GM12878 (cell line): ENCODE measurements around the gene ARID1A. TPM values are rescaled to one million over a fixed set of nuclear protein-coding genes. Genes with fewer than 3 reads are reported as not detected.

ENCODE experiments used
- BCL11A ChIP-seq: IDR thresholded peaks from 2 replicates; pipeline ENCODE4 v1.6.1; 2011; ENCODE audit warnings: low read depth, low read length
- BHLHE40 ChIP-seq, 2 experiments: fragments of 450-650 bp in 1 of 2; IDR thresholded peaks; 2 replicates each; pipeline ENCODE4 v1.6.1; 2011 to 2017; ENCODE audit warnings: low read depth in 2 of 2, borderline replicate concordance in 1 of 2, improper control_type of control experiment in 1 of 2, low read length in 1 of 2, mild to moderate bottlenecking in 1 of 2
- CREB1 ChIP-seq: IDR thresholded peaks from 2 replicates; pipeline ENCODE4 v1.6.1; 2012; ENCODE audit warnings: low read depth, mild to moderate bottlenecking, inconsistent platforms
- CREM ChIP-seq: IDR thresholded peaks from 2 replicates; pipeline ENCODE4 v1.6.1; 2014; ENCODE audit warnings: antibody characterized with exemption, low read depth
- EED ChIP-seq: sonication (generic); IDR thresholded peaks from 2 replicates; pipeline ENCODE4 v1.6.1; 2016; ENCODE audit warnings: antibody characterized with exemption, low read depth
- IKZF2 ChIP-seq, 2 experiments: fragments of 450-650 bp; IDR thresholded peaks; 2 replicates each; pipeline ENCODE4 v1.6.1; 2017; ENCODE audit warnings: mild to moderate bottlenecking in 2 of 2, moderate library complexity in 2 of 2
- MEF2A ChIP-seq: IDR thresholded peaks from 2 replicates; pipeline ENCODE4 v1.6.1; 2011; ENCODE audit warnings: low read depth, mild to moderate bottlenecking, low read length, moderate library complexity; ENCODE audit not compliant: insufficient read depth
- MEF2B ChIP-seq: fragments of 450-650 bp; IDR thresholded peaks from 2 replicates; pipeline ENCODE4 v1.6.1; 2018; ENCODE audit warnings: mild to moderate bottlenecking, moderate library complexity; ENCODE audit not compliant: partially characterized antibody, poor library complexity, severe bottlenecking
- MTA2 ChIP-seq: fragments of 450-650 bp; IDR thresholded peaks from 2 replicates; pipeline ENCODE4 v1.6.1; 2016; ENCODE audit warnings: low read depth, mild to moderate bottlenecking, moderate library complexity
- MXI1 ChIP-seq: fragments of 150-350 bp; IDR thresholded peaks from 2 replicates; pipeline ENCODE4 v1.6.1; 2011; ENCODE audit warnings: low read depth, mild to moderate bottlenecking, inconsistent platforms, low read length, improper control_type of control experiment
- NRF1 ChIP-seq: conservative IDR thresholded peaks from 2 replicates; pipeline ENCODE4 v1.6.1; 2011; ENCODE audit warnings: mild to moderate bottlenecking, low read depth, low read length, improper control_type of control experiment
- PAX8 ChIP-seq: fragments of 450-650 bp; IDR thresholded peaks from 2 replicates; pipeline ENCODE4 v1.6.1; 2017; ENCODE audit warnings: mild to moderate bottlenecking, moderate library complexity
- POLR2A ChIP-seq: IDR thresholded peaks from 2 replicates; pipeline ENCODE4 v1.6.1; 2011; ENCODE audit warnings: low read depth, mild to moderate bottlenecking, low read length
- POLR2AphosphoS5 ChIP-seq: IDR thresholded peaks from 2 replicates; pipeline ENCODE4 v1.6.1; 2011; ENCODE audit warnings: mild to moderate bottlenecking, low read length, inconsistent platforms
- RAD51 ChIP-seq: fragments of 450-650 bp; IDR thresholded peaks from 2 replicates; pipeline ENCODE4 v1.6.1; 2016; ENCODE audit warnings: moderate library complexity, mild to moderate bottlenecking, inconsistent platforms
- SP1 ChIP-seq: IDR thresholded peaks from one replicate; pipeline ENCODE4 v1.6.1; 2011; ENCODE audit warnings: low read depth, low read length
- polyA plus RNA-seq, 11 experiments: library from polyadenylated mRNA; depleted of rRNA in 4 of 11; unstranded in 6 of 11; stranded (reverse) in 5 of 11; fragments of >200 nt; fragmentation: Nextera tagmentation in 4 of 11; fragmentation: Illumina TruSeq in 1 of 11; extraction: Ambion mirVana in 4 of 11; extraction: Trizol in 1 of 11; gene quantifications; 1 replicate in 1 of 11; 2 replicates in 10 of 11; pipeline versions ENCODE4 v1.2.1 to v1.2.3, GENCODE V29; 2011 to 2016; ENCODE audit warnings: inconsistent platforms in 2 of 11, missing spikeins in 2 of 11, low read depth in 1 of 11
- total RNA-seq, 4 experiments: library from RNA; depleted of rRNA in 3 of 4; stranded (reverse); fragments of >200 nt in 3 of 4; fragmentation: Illumina TruSeq in 1 of 4; extraction: Trizol in 1 of 4; gene quantifications; 2 replicates each; pipeline versions ENCODE4 v1.2.1 to v1.2.3, GENCODE V29; 2013 to 2021
- TF ChIP-seq, protein P1 (sequence below): IDR thresholded peaks from 2 replicates; pipeline ENCODE4 v1.6.1; 2012; ENCODE audit warnings: low read depth, low read length, improper control_type of control experiment
- TF ChIP-seq, protein P2 (sequence below): IDR thresholded peaks from 2 replicates; pipeline ENCODE4 v1.6.1; 2012; ENCODE audit warnings: low read depth, low read length, improper control_type of control experiment
- TF ChIP-seq, protein P3 (sequence below): fragments of 450-650 bp; IDR thresholded peaks from 2 replicates; pipeline ENCODE4 v1.6.1; 2017; ENCODE audit warnings: mild to moderate bottlenecking, low read depth, inconsistent platforms; ENCODE audit not compliant: poor library complexity, severe bottlenecking
- TF ChIP-seq, protein P4 (sequence below): fragments of 450-650 bp; IDR thresholded peaks from 2 replicates; pipeline ENCODE4 v1.6.1; 2016; ENCODE audit warnings: mild to moderate bottlenecking
- TF ChIP-seq, protein P5 (sequence below): fragments of 450-650 bp; IDR thresholded peaks from 2 replicates; pipeline ENCODE4 v1.6.1; 2016; ENCODE audit warnings: mild to moderate bottlenecking, moderate library complexity, borderline replicate concordance

Gene ARID1A
- total and polyA plus RNA-seq, 10 of the 15 experiments (the other 5 are each of a cell fraction or from before 2014, with no cell fraction given), result 10.0 to 98.0 (median 23.5) TPM

DNA sequence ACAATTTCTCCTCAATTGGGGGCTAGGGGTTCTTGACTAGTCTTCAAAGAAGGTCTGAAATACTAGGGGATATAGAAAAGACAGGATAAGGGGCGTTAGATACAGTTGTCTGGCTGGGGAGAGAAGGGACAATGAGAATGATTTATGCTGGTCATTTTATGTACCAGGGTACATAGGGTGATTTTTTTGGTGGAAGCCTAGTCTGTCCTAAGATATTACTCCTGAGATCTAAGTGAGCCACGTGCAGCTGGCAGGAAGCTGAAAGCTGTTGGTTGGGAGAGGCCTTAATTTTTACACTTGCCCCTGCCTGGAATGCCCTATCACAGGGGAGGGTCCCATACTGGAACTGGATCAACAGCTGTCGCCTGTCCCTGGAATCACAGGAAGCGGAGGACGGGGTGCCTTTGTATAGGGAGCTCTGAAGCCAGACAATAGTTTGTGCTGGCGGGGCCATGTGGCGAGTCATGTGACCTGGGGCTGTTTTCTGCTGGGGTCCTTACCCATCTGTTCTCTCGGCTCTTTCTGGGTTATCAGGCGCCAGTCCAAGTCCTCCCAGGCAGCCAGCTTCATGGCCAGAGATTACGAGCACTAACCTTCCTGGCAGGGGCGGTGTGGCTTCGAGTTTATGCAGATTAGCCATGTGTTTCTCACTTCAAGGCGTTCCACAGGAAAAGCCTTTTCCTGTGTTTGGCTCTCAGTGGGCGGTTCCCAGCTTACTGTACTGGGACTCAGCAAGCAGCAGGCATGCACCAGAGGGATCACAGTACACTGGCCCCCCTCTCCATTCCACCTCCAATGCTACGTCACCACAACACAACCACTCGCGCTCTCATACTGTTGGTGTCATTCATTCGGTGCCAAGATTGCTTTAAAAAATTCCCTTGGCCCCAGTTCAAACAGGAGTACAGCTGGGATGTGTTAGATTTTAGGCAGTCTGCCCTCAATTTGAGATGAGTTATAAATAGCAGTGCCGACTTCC is 27.5 kb downstream of the ARID1A start (continued):
- TF ChIP-seq POLR2AphosphoS5, result no peak
- TF ChIP-seq, protein P1, sequence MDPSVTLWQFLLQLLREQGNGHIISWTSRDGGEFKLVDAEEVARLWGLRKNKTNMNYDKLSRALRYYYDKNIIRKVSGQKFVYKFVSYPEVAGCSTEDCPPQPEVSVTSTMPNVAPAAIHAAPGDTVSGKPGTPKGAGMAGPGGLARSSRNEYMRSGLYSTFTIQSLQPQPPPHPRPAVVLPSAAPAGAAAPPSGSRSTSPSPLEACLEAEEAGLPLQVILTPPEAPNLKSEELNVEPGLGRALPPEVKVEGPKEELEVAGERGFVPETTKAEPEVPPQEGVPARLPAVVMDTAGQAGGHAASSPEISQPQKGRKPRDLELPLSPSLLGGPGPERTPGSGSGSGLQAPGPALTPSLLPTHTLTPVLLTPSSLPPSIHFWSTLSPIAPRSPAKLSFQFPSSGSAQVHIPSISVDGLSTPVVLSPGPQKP, result no peak
- peak; percentile 69 for TF ChIP-seq CREB1
- TF ChIP-seq RAD51, result peak; percentile 89
- no peak for TF ChIP-seq MTA2
- TF ChIP-seq PAX8, result no peak
- 0 out of 2 replicates have a peak, but pooled peaks have one; percentile 9 for TF ChIP-seq BCL11A
- TF ChIP-seq EED, result peak; percentile 60; the same call in 1 of the 2 replicates
- TF ChIP-seq, protein P2, sequence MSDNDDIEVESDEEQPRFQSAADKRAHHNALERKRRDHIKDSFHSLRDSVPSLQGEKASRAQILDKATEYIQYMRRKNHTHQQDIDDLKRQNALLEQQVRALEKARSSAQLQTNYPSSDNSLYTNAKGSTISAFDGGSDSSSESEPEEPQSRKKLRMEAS, result peak; percentile 68
- TF ChIP-seq, protein P3, sequence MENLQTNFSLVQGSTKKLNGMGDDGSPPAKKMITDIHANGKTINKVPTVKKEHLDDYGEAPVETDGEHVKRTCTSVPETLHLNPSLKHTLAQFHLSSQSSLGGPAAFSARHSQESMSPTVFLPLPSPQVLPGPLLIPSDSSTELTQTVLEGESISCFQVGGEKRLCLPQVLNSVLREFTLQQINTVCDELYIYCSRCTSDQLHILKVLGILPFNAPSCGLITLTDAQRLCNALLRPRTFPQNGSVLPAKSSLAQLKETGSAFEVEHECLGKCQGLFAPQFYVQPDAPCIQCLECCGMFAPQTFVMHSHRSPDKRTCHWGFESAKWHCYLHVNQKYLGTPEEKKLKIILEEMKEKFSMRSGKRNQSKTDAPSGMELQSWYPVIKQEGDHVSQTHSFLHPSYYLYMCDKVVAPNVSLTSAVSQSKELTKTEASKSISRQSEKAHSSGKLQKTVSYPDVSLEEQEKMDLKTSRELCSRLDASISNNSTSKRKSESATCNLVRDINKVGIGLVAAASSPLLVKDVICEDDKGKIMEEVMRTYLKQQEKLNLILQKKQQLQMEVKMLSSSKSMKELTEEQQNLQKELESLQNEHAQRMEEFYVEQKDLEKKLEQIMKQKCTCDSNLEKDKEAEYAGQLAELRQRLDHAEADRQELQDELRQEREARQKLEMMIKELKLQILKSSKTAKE, result no peak
- TF ChIP-seq, protein P4, sequence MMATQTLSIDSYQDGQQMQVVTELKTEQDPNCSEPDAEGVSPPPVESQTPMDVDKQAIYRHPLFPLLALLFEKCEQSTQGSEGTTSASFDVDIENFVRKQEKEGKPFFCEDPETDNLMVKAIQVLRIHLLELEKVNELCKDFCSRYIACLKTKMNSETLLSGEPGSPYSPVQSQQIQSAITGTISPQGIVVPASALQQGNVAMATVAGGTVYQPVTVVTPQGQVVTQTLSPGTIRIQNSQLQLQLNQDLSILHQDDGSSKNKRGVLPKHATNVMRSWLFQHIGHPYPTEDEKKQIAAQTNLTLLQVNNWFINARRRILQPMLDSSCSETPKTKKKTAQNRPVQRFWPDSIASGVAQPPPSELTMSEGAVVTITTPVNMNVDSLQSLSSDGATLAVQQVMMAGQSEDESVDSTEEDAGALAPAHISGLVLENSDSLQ, result 0 out of 2 replicates have a peak, but pooled peaks have one; percentile 6
- peak; percentile 50; the same call in 1 of the 2 replicates for TF ChIP-seq MXI1
- no peak for TF ChIP-seq IKZF2 (IDR thresholded peaks at IDR 0.05)
- TF ChIP-seq, protein P5, sequence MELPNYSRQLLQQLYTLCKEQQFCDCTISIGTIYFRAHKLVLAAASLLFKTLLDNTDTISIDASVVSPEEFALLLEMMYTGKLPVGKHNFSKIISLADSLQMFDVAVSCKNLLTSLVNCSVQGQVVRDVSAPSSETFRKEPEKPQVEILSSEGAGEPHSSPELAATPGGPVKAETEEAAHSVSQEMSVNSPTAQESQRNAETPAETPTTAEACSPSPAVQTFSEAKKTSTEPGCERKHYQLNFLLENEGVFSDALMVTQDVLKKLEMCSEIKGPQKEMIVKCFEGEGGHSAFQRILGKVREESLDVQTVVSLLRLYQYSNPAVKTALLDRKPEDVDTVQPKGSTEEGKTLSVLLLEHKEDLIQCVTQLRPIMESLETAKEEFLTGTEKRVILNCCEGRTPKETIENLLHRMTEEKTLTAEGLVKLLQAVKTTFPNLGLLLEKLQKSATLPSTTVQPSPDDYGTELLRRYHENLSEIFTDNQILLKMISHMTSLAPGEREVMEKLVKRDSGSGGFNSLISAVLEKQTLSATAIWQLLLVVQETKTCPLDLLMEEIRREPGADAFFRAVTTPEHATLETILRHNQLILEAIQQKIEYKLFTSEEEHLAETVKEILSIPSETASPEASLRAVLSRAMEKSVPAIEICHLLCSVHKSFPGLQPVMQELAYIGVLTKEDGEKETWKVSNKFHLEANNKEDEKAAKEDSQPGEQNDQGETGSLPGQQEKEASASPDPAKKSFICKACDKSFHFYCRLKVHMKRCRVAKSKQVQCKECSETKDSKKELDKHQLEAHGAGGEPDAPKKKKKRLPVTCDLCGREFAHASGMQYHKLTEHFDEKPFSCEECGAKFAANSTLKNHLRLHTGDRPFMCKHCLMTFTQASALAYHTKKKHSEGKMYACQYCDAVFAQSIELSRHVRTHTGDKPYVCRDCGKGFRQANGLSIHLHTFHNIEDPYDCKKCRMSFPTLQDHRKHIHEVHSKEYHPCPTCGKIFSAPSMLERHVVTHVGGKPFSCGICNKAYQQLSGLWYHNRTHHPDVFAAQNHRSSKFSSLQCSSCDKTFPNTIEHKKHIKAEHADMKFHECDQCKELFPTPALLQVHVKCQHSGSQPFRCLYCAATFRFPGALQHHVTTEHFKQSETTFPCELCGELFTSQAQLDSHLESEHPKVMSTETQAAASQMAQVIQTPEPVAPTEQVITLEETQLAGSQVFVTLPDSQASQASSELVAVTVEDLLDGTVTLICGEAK, result no peak
- no peak for TF ChIP-seq SP1
- TF ChIP-seq MEF2B, result no peak
- TF ChIP-seq CREM, result peak; percentile 55; the same call in 1 of the 2 replicates
- TF ChIP-seq MEF2A, result 0 out of 2 replicates have a peak, but pooled peaks have one; percentile 20
- TF ChIP-seq BHLHE40 (IDR thresholded peaks at IDR 0.05; ENCODE audit: borderline replicate concordance in 1 of 2, low read depth in 2 of 2, low read length in 1 of 2), result peak in 1 of 2 experiments; percentile 17; a peak in 1 of 4 replicates
- 0 out of 2 replicates have a peak, but pooled peaks have one; percentile 36 for TF ChIP-seq POLR2A
- TF ChIP-seq NRF1, result no peak
